ENCODE measurements around the gene GFOD2.
A peak's percentile ranks its signal among the peaks of the same experiment; 100 is the strongest.

The GFOD2 gene

DNA sequence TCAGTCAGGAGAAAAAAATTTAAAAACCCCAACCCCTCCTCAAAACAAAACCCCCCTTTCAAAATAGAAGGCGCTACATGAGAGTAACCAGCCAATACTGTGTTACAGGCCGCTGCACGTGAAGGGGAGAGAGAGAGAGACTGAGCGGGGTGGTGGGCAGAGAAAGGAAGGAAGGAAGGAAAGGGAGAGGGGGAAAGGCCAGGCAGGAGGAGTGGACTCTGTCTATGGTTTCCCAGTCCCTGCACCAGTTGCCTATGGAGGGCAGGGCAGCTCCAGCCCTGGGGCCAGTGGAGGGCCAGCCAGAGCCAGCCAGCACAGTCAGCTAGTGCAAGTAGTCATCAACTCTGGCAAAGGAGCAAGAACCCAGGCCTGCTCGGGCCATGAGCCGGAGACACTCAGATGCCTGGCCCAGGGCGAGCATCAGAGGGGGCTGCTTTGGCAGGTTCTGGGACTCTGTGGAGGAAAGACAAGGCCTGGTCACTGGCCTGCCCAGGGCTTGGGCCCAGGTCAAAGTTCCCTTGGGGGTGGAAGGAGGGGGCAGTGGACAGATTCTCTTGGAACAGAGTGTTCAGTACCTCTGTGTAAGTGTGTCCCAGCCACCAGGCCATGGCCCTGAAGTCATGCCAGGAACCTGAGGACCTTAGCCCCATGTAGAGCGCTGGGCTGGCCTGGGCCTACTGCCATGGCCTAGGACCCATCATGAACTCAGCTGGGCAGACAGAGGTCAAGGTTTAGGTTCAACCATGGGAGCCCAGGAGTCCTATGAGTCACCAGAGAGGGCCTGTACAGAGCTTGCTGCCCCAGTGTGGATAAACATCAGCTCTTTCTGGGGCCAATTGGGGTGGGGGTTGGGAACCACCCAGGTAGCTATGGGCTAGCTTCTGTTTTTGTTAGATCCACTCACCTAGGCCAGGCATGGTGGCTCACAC lies 7.3 kb upstream of the GFOD2 start:
- H3K9me3 Mint-ChIP-seq: no peaks in the 10 kb centered on the region
- H3K27me3 Mint-ChIP-seq: no peaks in the 10 kb centered on the region
- peaks cover 23% of the 10 kb centered on the region for H3K36me3 Mint-ChIP-seq
- H3K4me3 Mint-ChIP-seq: no peak overlapping the region
- H3K4me1 Mint-ChIP-seq: no peaks in the 10 kb centered on the region
- DNase-seq (ENCODE audit: low spot score in 2 of 2) (no peak), ATAC-seq (ENCODE audit: low read depth) (no peak)
- H3K27ac Mint-ChIP-seq: no peak overlapping the region

- no peak for ATAC-seq (ENCODE audit: low read depth)
- Mint-ChIP-seq H3K4me1 (peaks cover 6% of the 10 kb centered on the region), H3K9me3 (no peaks in the 10 kb centered on the region), H3K4me3 (no peak overlapping the region), H3K27me3 (no peaks in the 10 kb centered on the region), H3K27ac (no peak overlapping the region), H3K36me3 (peaks cover 6% of the 10 kb centered on the region)
- no peak for DNase-seq (ENCODE audit: low spot score in 2 of 2)
These were observed 4.8 kb upstream of the GFOD2 start for GRCh38 chr16:67723911-67724305.

GRCh38 chr16:67723151-67723910 lies 4.2 kb upstream of the GFOD2 start:
- H3K36me3 Mint-ChIP-seq: peaks cover 5% of the 10 kb centered on the region
- peaks cover 10% of the 10 kb centered on the region for H3K4me1 Mint-ChIP-seq
- H3K27me3 Mint-ChIP-seq: no peaks in the 10 kb centered on the region
- H3K27ac Mint-ChIP-seq: no peak overlapping the region
- no peaks in the 10 kb centered on the region for H3K9me3 Mint-ChIP-seq
- H3K4me3 Mint-ChIP-seq: no peak overlapping the region
- ATAC-seq (ENCODE audit: low read depth) (no peak), DNase-seq (ENCODE audit: low spot score in 2 of 2) (no peak)

DNA sequence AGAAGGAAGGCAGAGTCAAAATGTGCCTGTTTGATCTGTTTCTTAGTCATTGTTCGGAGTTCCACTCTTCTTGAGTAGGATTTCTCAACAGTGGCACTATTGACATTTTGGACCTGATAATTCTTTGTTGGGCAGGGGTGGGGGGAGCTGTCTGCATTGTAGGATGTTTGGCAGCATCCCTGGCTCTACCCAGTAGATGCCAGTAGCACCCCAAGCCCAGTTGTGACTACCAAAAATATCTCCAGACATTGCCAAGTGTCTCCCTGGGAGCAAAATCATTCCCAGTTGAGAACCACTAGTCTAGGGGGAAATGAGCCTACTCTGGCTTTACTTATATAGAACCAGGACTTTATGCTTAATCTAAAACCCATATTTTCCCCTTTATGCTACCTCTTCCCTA lies 1.1 kb upstream of the GFOD2 start:
- H3K4me1 Mint-ChIP-seq: peaks cover 18% of the 10 kb centered on the region

DNA sequence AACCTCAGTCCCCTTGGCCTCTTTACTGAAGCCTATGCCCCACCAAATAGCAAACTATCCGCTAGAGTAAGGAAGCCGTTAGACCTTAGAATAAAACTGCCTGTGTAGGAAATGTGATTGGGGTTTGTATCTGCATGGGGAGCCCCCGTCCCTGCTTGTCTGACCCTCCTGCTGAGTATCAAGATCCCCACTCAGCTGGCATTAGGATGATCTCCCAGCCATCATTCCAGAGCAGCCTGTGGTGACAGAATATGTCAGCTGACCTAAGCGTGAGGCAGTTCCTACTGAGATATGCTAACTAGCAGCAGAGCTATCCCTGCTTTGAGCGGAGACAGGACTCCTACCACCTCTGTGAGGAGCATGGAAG lies 645 bp upstream of the GFOD2 start:
- DNase-seq (ENCODE audit: low spot score in 2 of 2) (peak in 1 of 2 donors; percentile 18), ATAC-seq (ENCODE audit: low read depth) (peak; percentile 23)
- H3K36me3 Mint-ChIP-seq: no peaks in the 10 kb centered on the region
- H3K27me3 Mint-ChIP-seq: no peaks in the 10 kb centered on the region
- H3K9me3 Mint-ChIP-seq: no peaks in the 10 kb centered on the region
- peaks cover 21% of the 10 kb centered on the region for H3K4me1 Mint-ChIP-seq
- H3K4me3 Mint-ChIP-seq: peak overlapping the region; percentile 86
- H3K27ac Mint-ChIP-seq: peak overlapping the region; percentile 94

More for the DNA sequence above, 1.1 kb upstream of the GFOD2 start:
- Mint-ChIP-seq H3K27ac (peak overlapping the region; percentile 94), H3K9me3 (no peaks in the 10 kb centered on the region), H3K27me3 (no peaks in the 10 kb centered on the region), H3K36me3 (no peaks in the 10 kb centered on the region), H3K4me3 (peak overlapping the region; percentile 86)
- no peak for DNase-seq (ENCODE audit: low spot score in 2 of 2)
- ATAC-seq (ENCODE audit: low read depth): no peak

GRCh38 chr16:67718668-67719047 lies 458 bp downstream of the GFOD2 start:
- ATAC-seq (ENCODE audit: low read depth): no peak
- no peaks in the 10 kb centered on the region for H3K27me3 Mint-ChIP-seq
- peaks cover 21% of the 10 kb centered on the region for H3K4me1 Mint-ChIP-seq
- peak overlapping the region; percentile 86 for H3K4me3 Mint-ChIP-seq
- H3K36me3 Mint-ChIP-seq: no peaks in the 10 kb centered on the region
- no peak for DNase-seq (ENCODE audit: low spot score in 2 of 2)
- H3K9me3 Mint-ChIP-seq: no peaks in the 10 kb centered on the region
- H3K27ac Mint-ChIP-seq: peak overlapping the region; percentile 94

- no peaks in the 10 kb centered on the region for H3K9me3 Mint-ChIP-seq
- ATAC-seq (ENCODE audit: low read depth) (no peak), DNase-seq (ENCODE audit: low spot score in 2 of 2) (no peak)
- peaks cover 7% of the 10 kb centered on the region for H3K36me3 Mint-ChIP-seq
- H3K4me1 Mint-ChIP-seq: peaks cover 29% of the 10 kb centered on the region
- H3K27ac Mint-ChIP-seq: no peak overlapping the region
- no peak overlapping the region for H3K4me3 Mint-ChIP-seq
- no peaks in the 10 kb centered on the region for H3K27me3 Mint-ChIP-seq
These were observed 3.0 kb downstream of the GFOD2 start for GRCh38 chr16:67716097-67716496.

- H3K4me3 Mint-ChIP-seq: no peak overlapping the region
- H3K4me1 Mint-ChIP-seq: peaks cover 24% of the 10 kb centered on the region
- H3K36me3 Mint-ChIP-seq: peaks cover 7% of the 10 kb centered on the region
- ATAC-seq (ENCODE audit: low read depth) (no peak), DNase-seq (ENCODE audit: low spot score in 2 of 2) (no peak)
- H3K9me3 Mint-ChIP-seq: no peaks in the 10 kb centered on the region
- H3K27ac Mint-ChIP-seq: no peak overlapping the region
- H3K27me3 Mint-ChIP-seq: no peaks in the 10 kb centered on the region
These were observed 4.6 kb downstream of the GFOD2 start for GRCh38 chr16:67714522-67714921.

DNA sequence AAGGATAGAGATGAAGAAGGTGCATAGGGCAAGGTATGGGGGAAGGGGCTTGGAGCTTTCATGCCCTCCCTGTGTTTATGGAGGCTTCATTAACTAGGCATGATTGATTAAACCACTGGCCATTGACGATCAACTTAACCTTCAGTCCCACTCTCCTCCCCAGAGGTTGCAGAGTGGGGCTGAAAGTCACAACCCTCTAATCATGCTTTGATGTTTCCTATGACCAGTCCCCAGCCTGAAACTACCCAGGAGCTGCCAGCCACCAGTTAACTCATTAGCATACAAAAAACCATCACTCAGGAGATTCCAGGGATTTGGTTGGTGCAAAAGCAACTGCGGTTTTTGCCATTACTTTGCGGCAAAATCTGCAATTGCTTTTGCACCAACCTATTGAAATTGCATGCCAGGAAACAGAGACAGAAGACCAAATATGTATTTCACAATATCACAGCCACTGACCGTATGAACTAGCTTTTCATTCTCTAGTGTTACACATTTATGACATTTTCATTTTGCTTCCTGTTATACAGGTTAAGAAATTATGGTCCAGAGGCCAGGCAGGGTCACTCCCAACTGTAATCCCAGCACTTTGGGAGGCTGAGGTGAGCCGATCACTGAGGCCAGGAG lies 5.4 kb downstream of the GFOD2 start:
- Mint-ChIP-seq H3K27ac (no peak overlapping the region), H3K4me3 (no peak overlapping the region), H3K36me3 (peaks cover 7% of the 10 kb centered on the region), H3K27me3 (no peaks in the 10 kb centered on the region), H3K9me3 (no peaks in the 10 kb centered on the region), H3K4me1 (peaks cover 24% of the 10 kb centered on the region)
- ATAC-seq (ENCODE audit: low read depth) (no peak), DNase-seq (ENCODE audit: low spot score in 2 of 2) (no peak)

GRCh38 chr16:67710607-67711006 lies 8.5 kb downstream of the GFOD2 start:
- Mint-ChIP-seq H3K27me3 (no peaks in the 10 kb centered on the region), H3K27ac (no peak overlapping the region), H3K4me1 (peaks cover 11% of the 10 kb centered on the region), H3K36me3 (peaks cover 9% of the 10 kb centered on the region), H3K9me3 (no peaks in the 10 kb centered on the region), H3K4me3 (no peak overlapping the region)
- DNase-seq (ENCODE audit: low spot score in 2 of 2): no peak
- ATAC-seq (ENCODE audit: low read depth): no peak

- H3K9me3 Mint-ChIP-seq: no peaks in the 10 kb centered on the region
- peaks cover 10% of the 10 kb centered on the region for H3K4me1 Mint-ChIP-seq
- H3K4me3 Mint-ChIP-seq: no peak overlapping the region
- H3K27me3 Mint-ChIP-seq: no peaks in the 10 kb centered on the region
- H3K27ac Mint-ChIP-seq: no peak overlapping the region
- DNase-seq (ENCODE audit: low spot score in 2 of 2) (no peak), ATAC-seq (ENCODE audit: low read depth) (no peak)
- peaks cover 11% of the 10 kb centered on the region for H3K36me3 Mint-ChIP-seq
These were observed 10.1 kb downstream of the GFOD2 start for GRCh38 chr16:67709050-67709449.

DNA sequence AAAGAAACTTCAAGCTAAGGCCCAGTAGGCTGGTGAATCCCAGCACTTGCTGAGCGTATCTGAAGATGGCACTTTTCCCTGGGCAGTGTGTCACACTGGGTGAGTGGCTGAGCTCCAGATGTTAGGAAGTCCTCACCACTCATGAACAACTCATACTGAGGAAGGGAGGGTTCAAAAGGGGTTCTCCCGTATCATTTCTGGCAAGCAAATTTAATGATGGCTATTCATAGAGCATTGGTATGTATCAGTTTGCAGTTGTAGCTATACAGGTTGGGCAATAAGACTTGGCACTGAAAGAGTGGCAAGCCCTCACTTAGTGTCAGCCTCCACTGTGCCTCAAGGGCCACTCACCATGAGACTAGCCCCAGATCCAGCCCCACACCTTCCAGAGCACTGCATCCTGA lies 10.7 kb downstream of the GFOD2 start:
- H3K27ac Mint-ChIP-seq: no peak overlapping the region
- ATAC-seq (ENCODE audit: low read depth) (no peak), DNase-seq (ENCODE audit: low spot score in 2 of 2) (no peak)
- peaks cover 13% of the 10 kb centered on the region for H3K36me3 Mint-ChIP-seq
- peaks cover 15% of the 10 kb centered on the region for H3K4me1 Mint-ChIP-seq
- no peaks in the 10 kb centered on the region for H3K27me3 Mint-ChIP-seq
- no peak overlapping the region for H3K4me3 Mint-ChIP-seq
- H3K9me3 Mint-ChIP-seq: no peaks in the 10 kb centered on the region

DNA sequence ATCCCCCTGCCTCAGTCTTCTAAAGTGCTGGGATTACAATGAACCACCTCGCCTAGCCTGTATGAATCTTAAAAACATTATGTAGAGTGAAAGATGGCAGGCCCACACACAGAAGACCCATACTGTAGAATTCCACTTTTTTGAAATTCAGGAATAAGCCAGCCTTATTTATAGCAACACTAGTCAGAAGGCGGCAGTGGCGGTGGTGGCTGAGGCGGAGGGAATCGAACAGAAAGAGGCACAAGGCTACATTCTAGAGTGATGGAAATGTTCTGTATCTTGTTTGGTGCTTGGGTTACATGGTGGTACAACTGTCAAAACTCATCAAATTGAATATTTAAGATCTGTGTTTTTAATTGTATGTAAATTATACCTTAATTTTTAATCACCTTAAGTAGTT lies 11.3 kb downstream of the GFOD2 start:
- Mint-ChIP-seq H3K27me3 (no peaks in the 10 kb centered on the region), H3K4me3 (no peak overlapping the region), H3K27ac (no peak overlapping the region), H3K9me3 (no peaks in the 10 kb centered on the region), H3K36me3 (peaks cover 13% of the 10 kb centered on the region), H3K4me1 (peaks cover 15% of the 10 kb centered on the region)
- ATAC-seq (ENCODE audit: low read depth) (no peak), DNase-seq (ENCODE audit: low spot score in 2 of 2) (no peak)

GRCh38 chr16:67707210-67707609 lies 11.9 kb downstream of the GFOD2 start:
- Mint-ChIP-seq H3K4me3 (no peak overlapping the region), H3K4me1 (peaks cover 15% of the 10 kb centered on the region), H3K27ac (no peak overlapping the region), H3K36me3 (peaks cover 13% of the 10 kb centered on the region), H3K27me3 (no peaks in the 10 kb centered on the region), H3K9me3 (no peaks in the 10 kb centered on the region)
- no peak for ATAC-seq (ENCODE audit: low read depth)
- DNase-seq (ENCODE audit: low spot score in 2 of 2): no peak

Measured in memory B cell (primary cell).